GM12872 (cell line): ENCODE data around the gene ZNF616.

Experiments
- CTCF ChIP-seq: IDR thresholded peaks from 3 replicates; pipeline ENCODE4 v1.5.1; 2011; ENCODE audit warnings: low read depth, mild to moderate bottlenecking, low read length, moderate library complexity; ENCODE audit not compliant: insufficient read depth

Gene ZNF616

DNA sequence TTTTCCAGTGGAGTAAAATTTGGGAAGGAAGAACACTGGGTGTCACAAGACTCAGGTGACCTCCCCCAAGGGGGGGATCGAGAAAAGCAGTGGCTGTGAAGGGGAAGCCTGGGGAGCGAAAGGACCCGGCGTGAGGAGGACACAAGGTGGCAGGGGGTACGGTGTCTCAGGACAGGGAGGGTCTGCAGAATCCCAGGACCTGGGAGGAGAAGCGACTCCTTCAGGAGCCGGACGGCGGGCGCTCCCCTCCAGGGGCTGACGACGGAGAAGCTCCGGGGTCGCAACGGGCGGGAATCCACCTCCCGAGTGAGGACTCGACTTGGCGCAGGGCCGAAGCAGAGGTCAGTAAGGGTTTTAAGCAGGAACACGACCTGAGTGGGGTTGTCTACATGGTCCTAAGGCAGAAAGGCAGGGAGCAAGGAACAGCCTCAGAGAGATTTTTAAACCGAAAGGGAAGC lies 31.2 kb upstream of the ZNF616 start:
- TF ChIP-seq CTCF: no peak

DNA sequence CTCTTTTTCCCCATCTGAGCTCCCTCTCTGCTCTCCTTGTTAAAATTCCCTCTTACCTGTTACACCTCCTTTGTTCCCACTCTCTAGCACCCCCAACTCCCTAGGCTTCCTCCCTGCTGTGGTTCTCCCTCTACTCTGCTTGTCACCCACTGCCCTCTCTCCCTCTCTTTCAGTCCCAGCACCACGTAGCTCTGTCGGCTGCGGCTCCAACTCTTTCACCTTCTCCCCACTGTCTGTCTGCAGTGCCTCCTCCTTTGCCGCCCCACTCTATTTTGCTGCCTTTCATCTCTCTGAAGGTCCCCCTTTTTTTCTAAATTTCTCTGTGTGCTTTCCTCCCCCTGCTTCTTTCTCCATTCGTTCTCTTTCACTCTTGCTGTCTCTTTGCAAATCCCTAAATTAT lies 30.6 kb upstream of the ZNF616 start:
- TF ChIP-seq CTCF: no peak

- TF ChIP-seq CTCF: no peak
These were observed 16.0 kb upstream of the ZNF616 start for GRCh38 chr19:52155596-52156359.

DNA sequence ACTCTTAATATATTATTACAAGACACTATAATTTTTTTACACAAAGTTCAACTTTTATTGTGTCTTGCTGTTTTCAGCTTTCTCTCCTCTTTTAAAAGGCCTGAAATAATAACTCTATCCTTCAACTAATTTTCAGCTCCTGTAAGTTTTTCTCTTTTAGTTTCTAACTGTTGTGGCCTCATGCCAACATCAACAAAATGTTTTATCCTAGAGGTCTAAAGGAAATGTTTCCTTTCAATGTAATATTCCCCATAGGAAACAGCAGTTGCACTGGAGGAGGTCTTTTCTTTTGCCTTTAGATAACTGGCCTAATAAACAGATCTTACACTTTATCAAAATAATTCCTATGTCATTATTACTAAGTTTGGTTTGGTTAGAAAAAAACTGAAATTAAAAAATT lies 8.5 kb upstream of the ZNF616 start:
- no peak for TF ChIP-seq CTCF

GRCh38 chr19:52142001-52142595 lies 2.4 kb upstream of the ZNF616 start:
- no peak for TF ChIP-seq CTCF

- no peak for TF ChIP-seq CTCF
These were observed 1.5 kb upstream of the ZNF616 start for GRCh38 chr19:52141203-52141602.

GRCh38 chr19:52140032-52140710 lies 433 bp upstream of the ZNF616 start:
- no peak for TF ChIP-seq CTCF
